GM12892 (cell line): ENCODE measurements around the gene TMEM106A.

Source experiments
- POLR2A ChIP-seq: IDR thresholded peaks from 2 replicates; pipeline ENCODE4 v1.6.1; 2011; ENCODE audit warnings: low read depth, low read length, control low read depth
- POLR2AphosphoS5 ChIP-seq: IDR thresholded peaks from 2 replicates; pipeline ENCODE4 v1.6.1; 2011; ENCODE audit warnings: low read depth, low read length, control low read depth
- TAF1 ChIP-seq: IDR thresholded peaks from 2 replicates; pipeline ENCODE4 v1.6.1; 2011; ENCODE audit warnings: low read depth, mild to moderate bottlenecking, control low read depth, low read length, borderline replicate concordance

DNA sequence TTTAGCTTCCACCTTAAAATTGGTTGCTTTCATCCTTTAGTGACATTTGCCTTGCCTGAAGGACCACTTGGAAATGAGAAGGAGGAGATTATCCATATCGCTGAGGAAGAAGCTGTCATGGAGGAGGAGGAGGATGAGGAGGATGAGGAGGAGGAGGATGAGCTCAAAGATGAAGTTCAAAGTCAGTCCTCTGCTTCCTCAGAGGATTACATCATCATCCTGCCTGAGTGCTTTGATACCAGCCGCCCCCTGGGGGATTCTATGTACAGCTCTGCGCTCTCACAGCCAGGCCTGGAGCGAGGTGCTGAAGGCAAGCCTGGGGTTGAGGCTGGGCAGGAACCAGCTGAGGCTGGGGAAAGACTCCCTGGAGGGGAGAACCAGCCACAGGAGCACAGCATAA is 11.5 kb upstream of the TMEM106A start:
- TF ChIP-seq POLR2A, result no peak
- TF ChIP-seq POLR2AphosphoS5, result no peak
- TF ChIP-seq TAF1, result no peak
